GM21786 (cell line): Measurements from ENCODE around the gene NSG1.

ENCODE experiments used
- ATAC-seq: cut with Tn5 transposase; IDR thresholded peaks from one replicate; pipeline ENCODE4 v1.9.1; 2021; ENCODE audit not compliant: unreplicated experiment

NSG1 gene

DNA sequence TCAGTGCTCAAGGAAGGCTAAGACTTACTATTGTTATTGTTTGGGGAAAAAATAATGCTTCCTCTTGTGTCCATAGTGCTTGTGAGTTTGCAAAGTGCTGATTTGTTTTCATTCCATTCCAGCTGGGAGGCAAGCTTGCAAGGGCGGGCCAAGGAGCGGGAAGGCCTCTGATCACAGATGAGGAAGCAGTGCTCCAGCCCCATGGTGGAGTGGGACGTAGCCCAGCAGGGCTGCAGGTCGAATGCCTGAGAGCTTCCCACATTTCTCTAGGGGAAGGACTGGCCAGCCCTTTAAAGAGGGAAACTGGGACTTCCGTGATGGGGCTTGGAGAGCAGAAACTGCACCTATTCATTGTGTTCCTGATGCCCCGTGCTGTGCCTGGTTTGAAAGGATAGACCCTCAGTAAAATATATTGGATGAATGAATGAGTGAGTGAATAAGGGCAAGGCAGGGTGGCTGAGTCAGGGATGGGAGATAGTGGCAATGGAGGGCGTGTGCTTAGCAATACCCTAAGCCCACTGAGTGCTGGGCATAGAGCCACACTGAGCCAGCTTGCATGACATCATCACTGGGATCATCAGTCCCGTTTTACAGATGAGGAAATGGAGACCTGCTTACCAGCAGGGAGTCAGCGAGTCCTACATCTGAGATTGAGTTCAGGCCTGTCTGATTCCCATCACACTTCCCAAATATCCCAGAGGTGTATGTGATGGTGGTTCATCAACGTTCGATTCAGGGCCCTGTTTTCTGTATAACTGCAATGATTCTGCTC lies 17.9 kb upstream of the NSG1 start:
- ATAC-seq, result no peak

DNA sequence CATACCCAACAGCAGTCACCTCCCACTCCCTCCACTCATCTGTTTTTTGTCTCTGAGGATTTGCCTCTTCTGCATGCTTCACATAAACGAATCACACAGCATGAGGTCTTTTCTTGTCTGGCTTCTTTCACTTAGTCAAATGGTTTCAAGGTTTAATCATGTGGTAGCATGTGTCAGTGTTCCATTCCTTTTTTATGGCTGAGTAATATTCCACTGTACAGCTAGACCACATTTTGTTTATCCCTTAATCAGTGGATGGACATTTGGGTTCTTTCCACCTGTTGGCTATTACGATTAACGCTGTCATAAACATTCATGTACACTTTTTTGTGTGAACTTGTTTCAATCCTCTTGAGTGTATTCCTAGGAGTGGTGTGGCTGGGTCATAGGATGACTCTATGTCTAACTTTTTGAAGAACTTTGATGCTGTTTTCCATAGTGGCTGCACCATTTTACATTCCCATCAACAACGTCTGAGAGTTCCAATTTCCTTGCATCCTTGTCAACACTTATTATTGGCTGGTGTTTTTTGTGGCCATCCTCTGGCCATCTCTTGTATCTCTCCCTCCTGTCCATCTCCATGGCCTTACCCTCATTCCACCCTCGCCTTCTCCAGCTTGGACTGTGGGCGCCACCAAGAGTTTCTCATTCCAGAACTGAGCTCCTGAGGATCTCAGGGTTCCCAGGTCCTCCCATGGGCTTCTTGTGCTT lies 12.4 kb upstream of the NSG1 start:
- ATAC-seq, result no peak

DNA sequence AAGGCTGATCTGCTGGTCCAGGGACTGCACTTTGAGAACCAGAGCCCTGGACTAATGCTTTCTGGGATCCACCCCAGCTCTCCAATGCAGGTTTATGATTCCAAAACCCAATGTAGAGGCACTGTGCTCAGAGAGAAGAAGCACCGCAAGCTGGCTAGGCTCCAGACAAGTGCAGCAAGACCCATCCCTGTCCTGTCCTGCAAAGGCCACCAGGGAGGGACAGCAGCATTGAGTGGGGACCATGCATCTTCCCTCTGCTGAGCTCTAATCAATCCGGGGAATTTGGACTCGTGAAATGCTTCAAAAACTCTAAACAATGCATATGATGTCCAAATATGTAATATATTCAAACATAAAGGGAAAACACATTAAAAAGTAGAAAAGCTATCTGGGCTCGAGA lies 10.8 kb upstream of the NSG1 start:
- ATAC-seq, result no peak

- ATAC-seq, result no peak
Measured at GRCh38 chr4:4377191-4377590, 9.7 kb upstream of the NSG1 start.

GRCh38 chr4:4377732-4378460 lies 9.0 kb upstream of the NSG1 start:
- ATAC-seq, result no peak

DNA sequence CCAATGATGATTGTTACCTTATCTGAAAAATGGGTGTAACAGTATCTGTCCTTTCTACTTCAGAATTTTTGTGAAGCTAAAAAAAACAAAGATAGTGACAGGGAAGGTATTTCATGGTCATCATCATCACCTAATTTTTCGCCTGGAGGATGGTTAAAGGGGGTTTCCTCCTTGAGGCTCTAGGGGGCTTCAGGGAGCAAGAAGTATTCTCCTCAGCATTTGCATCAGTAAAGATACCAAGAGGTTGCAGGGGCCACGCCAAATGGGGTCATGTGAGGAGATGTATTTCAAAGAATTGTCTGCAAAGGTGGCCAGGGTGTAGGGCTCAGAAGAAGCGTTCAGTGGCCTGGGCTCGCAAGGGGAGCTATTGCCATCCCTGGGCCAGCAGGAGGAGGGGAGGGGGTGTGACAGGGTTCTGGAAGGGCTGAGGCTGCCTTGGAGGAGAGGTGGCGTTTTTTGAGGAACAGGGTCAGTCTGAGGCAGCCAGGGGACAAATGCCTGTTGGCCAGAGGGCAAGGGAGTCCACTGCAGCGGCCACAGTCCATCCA lies 7.3 kb upstream of the NSG1 start:
- no peak for ATAC-seq

GRCh38 chr4:4383085-4383484 lies 3.8 kb upstream of the NSG1 start:
- no peak for ATAC-seq

DNA sequence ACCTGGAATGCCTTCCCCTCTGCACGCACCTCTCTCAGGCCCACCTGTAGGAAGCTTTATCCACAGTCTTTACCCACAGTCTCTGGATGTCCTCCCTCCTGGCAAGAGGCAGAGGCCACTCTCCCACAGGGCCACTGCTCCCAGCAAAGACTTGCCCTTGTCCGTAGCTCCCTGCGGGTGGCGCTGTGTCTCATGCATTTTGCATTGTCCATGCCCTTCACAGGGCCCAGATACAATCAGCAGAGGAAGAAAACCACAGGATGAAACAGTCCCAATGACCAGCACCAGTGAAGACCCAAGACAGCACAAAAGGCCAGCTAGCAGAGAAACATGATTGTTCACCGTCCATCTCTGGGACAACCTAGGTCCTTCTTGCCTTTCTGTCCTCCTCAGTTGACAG lies 2.1 kb upstream of the NSG1 start:
- no peak for ATAC-seq

DNA sequence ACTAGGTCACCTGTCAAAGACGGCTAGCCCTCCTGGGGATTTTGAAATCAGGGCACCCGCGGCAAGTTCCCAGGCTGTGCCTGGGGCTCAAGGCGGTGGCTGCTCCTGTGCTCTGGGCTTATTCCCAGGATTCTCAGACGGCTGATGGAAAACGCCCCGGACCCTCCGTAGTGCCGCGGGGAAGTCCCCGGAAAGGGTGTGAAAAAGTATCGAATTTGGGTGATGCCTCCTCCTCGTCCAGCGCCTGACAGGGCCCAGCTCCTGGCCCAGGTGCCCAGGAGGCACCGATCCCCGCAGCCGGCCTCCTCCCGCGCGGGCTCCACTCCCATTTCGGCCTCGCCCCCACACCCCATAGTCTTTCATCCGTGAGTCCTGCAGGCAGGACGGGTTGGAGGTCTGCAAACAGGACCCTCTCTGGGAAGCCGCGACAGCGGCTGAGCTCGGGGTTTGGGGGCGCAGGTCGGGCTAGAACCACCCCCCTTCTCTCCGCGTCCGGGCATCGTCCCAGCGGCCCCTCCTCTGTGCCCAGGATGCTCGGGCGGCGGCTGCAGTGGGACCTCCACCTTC lies 1.1 kb upstream of the NSG1 start:
- no peak for ATAC-seq

GRCh38 chr4:4386296-4386735 lies 586 bp upstream of the NSG1 start:
- ATAC-seq, result no peak

DNA sequence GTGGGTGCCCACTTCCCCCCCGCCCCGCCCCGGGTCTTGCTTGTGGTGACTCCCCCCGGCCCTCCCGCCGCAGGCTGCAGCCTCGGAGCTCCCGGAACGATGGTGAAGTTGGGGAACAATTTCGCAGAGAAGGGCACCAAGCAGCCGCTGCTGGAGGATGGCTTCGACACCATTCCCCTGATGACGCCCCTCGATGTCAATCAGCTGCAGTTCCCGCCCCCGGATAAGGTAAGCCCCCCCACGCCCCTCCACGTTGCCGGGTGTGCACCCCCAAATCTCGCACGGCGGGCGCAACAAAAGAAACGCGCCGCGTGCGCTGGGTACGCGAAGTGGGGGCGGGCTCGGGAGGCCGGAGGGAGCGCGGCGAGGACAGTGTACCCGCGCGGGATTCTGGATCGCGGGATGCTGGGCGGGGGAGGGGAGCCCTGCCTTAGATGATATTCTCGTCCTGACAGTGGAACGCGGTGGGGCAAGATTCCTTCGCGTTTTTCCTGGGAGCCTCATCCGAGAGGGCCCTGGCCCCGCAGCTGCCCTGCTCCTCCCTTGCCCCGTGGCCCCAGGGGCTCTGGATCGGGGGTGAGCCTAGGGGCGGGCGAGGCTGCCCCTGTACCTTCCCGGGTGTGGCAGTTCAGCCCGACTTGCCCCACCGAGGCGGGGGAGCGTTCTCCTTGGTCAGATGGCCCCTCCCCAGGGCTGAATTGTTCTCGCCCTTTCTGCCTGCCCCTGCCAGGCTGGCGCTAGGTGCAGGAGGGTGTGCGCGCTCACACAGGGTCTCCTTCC lies 819 bp downstream of the NSG1 start:
- no peak for ATAC-seq

GRCh38 chr4:4388311-4388790 lies 1.4 kb downstream of the NSG1 start:
- ATAC-seq, result no peak

- ATAC-seq, result no peak
Measured at GRCh38 chr4:4388836-4389575, 2.1 kb downstream of the NSG1 start.

DNA sequence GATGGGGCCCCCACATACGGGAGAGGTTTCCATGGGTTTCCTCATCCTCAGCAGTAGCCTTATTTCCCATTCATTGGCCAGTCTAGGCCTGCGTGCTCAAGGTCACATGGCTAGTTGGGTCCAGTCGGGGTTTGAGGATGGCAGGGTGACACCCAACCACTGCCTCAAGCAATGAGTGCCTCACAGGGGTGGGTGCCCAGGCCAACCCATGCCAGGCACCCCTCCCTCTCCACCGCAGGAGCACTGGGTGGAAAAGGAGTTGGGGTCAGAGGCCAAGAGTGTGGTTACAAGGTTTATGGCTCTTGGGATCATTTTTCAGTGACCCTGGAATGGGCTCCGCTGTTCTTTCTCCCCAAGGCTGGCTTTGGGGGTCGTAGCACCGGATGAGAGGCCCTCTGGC lies 3.1 kb downstream of the NSG1 start:
- ATAC-seq, result no peak

- no peak for ATAC-seq
Measured at GRCh38 chr4:4390515-4391240, 3.8 kb downstream of the NSG1 start.

- ATAC-seq, result no peak
Measured at GRCh38 chr4:4391866-4392265, 5.0 kb downstream of the NSG1 start.

DNA sequence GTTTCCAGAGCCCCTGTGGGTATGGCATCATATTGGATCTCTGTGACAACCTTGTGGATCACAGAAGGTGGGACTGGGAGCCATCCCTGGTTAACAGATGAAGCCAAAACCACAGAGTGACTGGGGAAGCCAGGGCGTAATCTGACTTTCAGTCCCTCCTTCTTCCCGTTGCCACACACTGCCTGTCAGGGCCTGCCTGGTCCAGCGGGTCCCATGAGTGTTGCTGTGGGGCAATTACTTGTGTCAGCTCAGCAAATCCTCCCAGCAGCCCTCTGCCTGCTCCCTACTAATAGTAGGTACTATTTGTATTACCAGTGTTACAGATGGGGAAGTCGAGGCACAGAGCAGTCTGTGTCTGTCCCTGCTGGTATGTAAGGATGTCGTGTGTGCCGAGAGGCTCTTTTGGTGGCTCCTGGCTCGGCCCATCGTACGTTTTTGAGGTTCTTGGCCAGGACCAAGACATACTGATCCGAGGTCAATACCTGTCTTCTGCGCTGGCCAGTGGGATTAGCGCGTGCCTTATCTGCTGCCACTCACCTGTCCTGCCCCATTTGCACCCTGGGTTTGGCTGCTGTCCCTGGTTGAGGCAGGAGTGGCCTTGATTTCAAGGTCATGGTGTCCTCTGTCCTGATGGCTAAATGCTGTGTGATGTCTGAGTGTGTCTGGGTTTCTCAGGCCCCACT lies 5.7 kb downstream of the NSG1 start:
- no peak for ATAC-seq

GRCh38 chr4:4394644-4395043 lies 7.7 kb downstream of the NSG1 start:
- ATAC-seq, result no peak
